Prostate gland (tissue), 2 donors: ENCODE results near the gene KCNJ12. TPM values are rescaled to one million over a fixed set of nuclear protein-coding genes. Genes with fewer than 3 reads are reported as not detected.

ENCODE experiments used
- DNase-seq: peaks from one replicate; pipeline ENCODE4 v3.0.0-alpha.2; 2019; ENCODE audit warnings: low spot score
- H3K27ac ChIP-seq, 2 donors: fragments of 200-600 bp; sonication (generic); 2 replicates each; pipeline ENCODE4 v1.5.1; 2017 to 2019
- H3K27me3 ChIP-seq: fragments of 200-600 bp; sonication (generic); replicated peaks from 2 replicates; pipeline ENCODE4 v1.5.1; 2019; ENCODE audit not compliant: insufficient read depth
- H3K36me3 ChIP-seq, 2 donors: fragments of 200-600 bp; sonication (generic); 1 replicate in 1 of 2; 2 replicates in 1 of 2; pipeline versions ENCODE4 v1.5.1 to v1.8.1; 2017 to 2019
- H3K4me1 ChIP-seq: fragments of 200-600 bp; sonication (generic); replicated peaks from 2 replicates; pipeline ENCODE4 v1.5.1; 2019
- H3K4me3 ChIP-seq, 2 donors: fragments of 200-600 bp; sonication (generic); 2 replicates each; pipeline ENCODE4 v1.5.1; 2017 to 2019
- H3K9me3 ChIP-seq: fragments of 200-600 bp; sonication (generic); 2 replicates; pipeline ENCODE4 v1.5.1; 2017
- CTCF ChIP-seq, 4 experiments: fragments of 200-600 bp in 2 of 4; fragments of 450-650 bp in 2 of 4; sonication (generic) in 2 of 4; IDR thresholded peaks; 1 replicate in 3 of 4; 2 replicates in 1 of 4; pipeline ENCODE4 v1.5.1; 2016 to 2019; ENCODE audit warnings: antibody characterized with exemption in 4 of 4, mild to moderate bottlenecking in 2 of 4, moderate library complexity in 2 of 4
- POLR2A ChIP-seq: fragments of 450-650 bp; IDR thresholded peaks from one replicate; pipeline ENCODE4 v1.6.1; 2016; ENCODE audit warnings: antibody characterized with exemption, mild to moderate bottlenecking
- POLR2AphosphoS5 ChIP-seq: sonication (generic); formaldehyde crosslinking; IDR thresholded peaks from one replicate; pipeline ENCODE4 v1.6.1; 2017; ENCODE audit warnings: antibody characterized with exemption
- WGBS: methylation state at CpG from one replicate; pipeline ENCODE4 v1.1.5; 2018; 5-methylcytosine and 5-hydroxymethylcytosine counted together
- intact Hi-C: fragments of 100-400 bp; cut with DNase I; formaldehyde crosslinking; loops from one replicate; pipeline ENCODE4 v1.14.2; 2022
- total RNA-seq, 2 donors: library from RNA; depleted of rRNA; stranded (reverse); fragments of >200 nt; gene quantifications; one replicate each; pipeline ENCODE4 v1.1.0, GENCODE V29; 2016

The KCNJ12 gene
- total RNA-seq, 2 donors from 2014 or later = 0.32 to 3.8 TPM

GRCh38 chr17:21357281-21357680, 18.9 kb upstream of the KCNJ12 start:
- no peaks in the 10 kb centered on the region for H3K9me3 ChIP-seq
- no peaks in the 10 kb centered on the region for H3K27me3 ChIP-seq
- no peak overlapping the region for H3K4me3 ChIP-seq
- H3K27ac ChIP-seq = no peak overlapping the region
- no peak for DNase-seq
- TF ChIP-seq POLR2AphosphoS5 (no peak), CTCF (IDR thresholded peaks at IDR 0.05) (no peak), POLR2A (no peak)
- intact Hi-C loops = no loop called here
- H3K36me3 ChIP-seq = no peaks in the 10 kb centered on the region
- 68% methylated on average over 5 of the region's 5 CpGs for WGBS
- H3K4me1 ChIP-seq = no peaks in the 10 kb centered on the region

- Histone ChIP-seq H3K27ac (no peak overlapping the region), H3K27me3 (no peaks in the 10 kb centered on the region), H3K36me3 (no peaks in the 10 kb centered on the region), H3K9me3 (no peaks in the 10 kb centered on the region), H3K4me1 (no peaks in the 10 kb centered on the region), H3K4me3 (no peak overlapping the region)
- intact Hi-C loops = no loop called here
- TF ChIP-seq CTCF (IDR thresholded peaks at IDR 0.05) = no peak
- no peak for TF ChIP-seq POLR2AphosphoS5
- no peak for TF ChIP-seq POLR2A
- 65% methylated on average over 10 of the region's 10 CpGs for WGBS
- DNase-seq = no peak
These were observed 18.2 kb upstream of the KCNJ12 start for GRCh38 chr17:21357696-21358656.

GRCh38 chr17:21358682-21359482, 17.3 kb upstream of the KCNJ12 start:
- DNase-seq = no peak
- no peak overlapping the region for H3K4me3 ChIP-seq
- H3K27ac ChIP-seq = no peak overlapping the region
- no peak for TF ChIP-seq POLR2A
- no peak for TF ChIP-seq CTCF (IDR thresholded peaks at IDR 0.05)
- H3K36me3 ChIP-seq = no peaks in the 10 kb centered on the region
- intact Hi-C loops = no loop called here
- 61% methylated on average over 12 of the region's 12 CpGs for WGBS
- no peaks in the 10 kb centered on the region for H3K27me3 ChIP-seq
- H3K9me3 ChIP-seq = no peaks in the 10 kb centered on the region
- H3K4me1 ChIP-seq = no peaks in the 10 kb centered on the region

GRCh38 chr17:21359483-21359840, 16.7 kb upstream of the KCNJ12 start:
- Histone ChIP-seq H3K36me3 (no peaks in the 10 kb centered on the region), H3K27me3 (no peaks in the 10 kb centered on the region), H3K9me3 (no peaks in the 10 kb centered on the region), H3K4me1 (no peaks in the 10 kb centered on the region), H3K27ac (no peak overlapping the region), H3K4me3 (no peak overlapping the region)
- 94% methylated on average over 9 of the region's 9 CpGs for WGBS
- no peak for DNase-seq
- TF ChIP-seq POLR2A (no peak), CTCF (IDR thresholded peaks at IDR 0.05) (no peak), POLR2AphosphoS5 (no peak)
- intact Hi-C loops = no loop called here
